ENCODE results near the gene TMPRSS2.

Gene TMPRSS2

DNA sequence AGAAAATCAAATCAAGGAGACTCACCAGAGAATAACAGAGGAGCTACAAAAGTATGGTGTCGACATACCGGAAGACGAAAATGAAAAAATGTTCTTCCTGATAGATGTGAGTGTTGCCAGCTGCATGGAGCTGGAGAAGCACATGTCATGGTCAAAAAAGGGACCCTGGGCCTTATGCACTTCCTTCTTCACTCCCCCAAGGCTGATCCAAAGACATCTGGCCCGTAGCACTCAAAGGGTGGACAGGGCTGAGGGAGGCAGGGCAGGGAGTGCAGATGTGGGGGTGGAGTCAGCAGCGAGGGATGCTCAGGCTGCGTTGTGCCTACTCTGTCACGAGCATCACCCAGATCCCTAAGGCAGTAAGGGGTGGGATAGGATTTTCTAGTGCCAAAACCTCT is 62.5 kb downstream of the TMPRSS2 start:
- no peak for DNase-seq (ENCODE audit: low read depth, low spot score)
- ChIA-PET POLR2A (no interaction called here), CTCF (interaction anchor here (1.0 kb wide), 1 partner anchor 162 kb away, joined by 5 read pairs; no protein-coding TSS in a partner anchor)
- TF ChIP-seq, protein P1, sequence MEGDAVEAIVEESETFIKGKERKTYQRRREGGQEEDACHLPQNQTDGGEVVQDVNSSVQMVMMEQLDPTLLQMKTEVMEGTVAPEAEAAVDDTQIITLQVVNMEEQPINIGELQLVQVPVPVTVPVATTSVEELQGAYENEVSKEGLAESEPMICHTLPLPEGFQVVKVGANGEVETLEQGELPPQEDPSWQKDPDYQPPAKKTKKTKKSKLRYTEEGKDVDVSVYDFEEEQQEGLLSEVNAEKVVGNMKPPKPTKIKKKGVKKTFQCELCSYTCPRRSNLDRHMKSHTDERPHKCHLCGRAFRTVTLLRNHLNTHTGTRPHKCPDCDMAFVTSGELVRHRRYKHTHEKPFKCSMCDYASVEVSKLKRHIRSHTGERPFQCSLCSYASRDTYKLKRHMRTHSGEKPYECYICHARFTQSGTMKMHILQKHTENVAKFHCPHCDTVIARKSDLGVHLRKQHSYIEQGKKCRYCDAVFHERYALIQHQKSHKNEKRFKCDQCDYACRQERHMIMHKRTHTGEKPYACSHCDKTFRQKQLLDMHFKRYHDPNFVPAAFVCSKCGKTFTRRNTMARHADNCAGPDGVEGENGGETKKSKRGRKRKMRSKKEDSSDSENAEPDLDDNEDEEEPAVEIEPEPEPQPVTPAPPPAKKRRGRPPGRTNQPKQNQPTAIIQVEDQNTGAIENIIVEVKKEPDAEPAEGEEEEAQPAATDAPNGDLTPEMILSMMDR (IDR thresholded peaks at IDR 0.05; ENCODE audit: insufficient read depth, low read length, missing control alignments) = no peak
- H3K4me3 ChIP-seq (ENCODE audit: low read depth, low read length) = no peak overlapping the region

DNA sequence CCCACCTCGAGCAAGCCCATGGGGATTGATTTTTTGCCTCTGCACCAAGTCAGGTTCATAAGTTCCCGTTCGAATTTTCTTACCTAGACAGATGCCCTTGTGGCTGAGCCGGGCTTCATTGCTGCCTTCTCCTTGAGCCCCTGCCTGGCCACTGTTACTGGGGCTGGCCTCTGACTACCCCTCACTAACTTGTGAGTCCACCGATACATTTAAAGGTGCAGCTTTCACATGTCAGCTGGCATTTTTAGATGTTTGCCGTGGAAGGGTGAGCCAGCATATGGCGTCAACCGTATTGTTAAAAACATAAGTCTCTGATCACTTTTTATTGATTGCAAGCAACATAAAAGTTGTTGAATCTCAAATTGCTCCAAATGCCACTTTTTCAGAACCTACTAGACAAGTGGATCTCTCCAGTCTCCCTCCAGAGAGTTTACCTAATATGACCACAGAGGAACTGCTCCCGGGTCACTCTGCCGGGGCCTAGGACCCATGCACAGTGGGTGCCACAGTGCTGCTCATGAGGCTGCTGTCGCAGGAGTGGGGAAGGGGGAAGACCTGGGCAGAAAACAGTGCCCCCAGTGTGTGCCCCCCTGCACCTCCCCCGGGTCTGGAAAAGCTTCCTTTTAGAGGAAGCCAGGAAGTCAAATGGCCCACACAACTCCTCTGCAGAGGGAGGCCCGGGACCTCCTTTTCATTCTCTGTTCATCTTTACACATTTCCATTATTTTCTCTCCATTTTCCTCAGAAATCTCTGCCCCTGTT is 63.1 kb downstream of the TMPRSS2 start:
- H3K4me3 ChIP-seq (ENCODE audit: low read depth, low read length) = no peak overlapping the region
- CTCF ChIA-PET = interaction anchor here (1.0 to 1.3 kb wide), 2 partner anchors 15 to 161 kb away, joined by 5 read pairs; no protein-coding TSS in a partner anchor
- POLR2A ChIA-PET = interaction anchor here (0.6 kb wide), 1 partner anchor 822 kb away, joined by 4 read pairs; no protein-coding TSS in a partner anchor
- TF ChIP-seq, protein P1 (IDR thresholded peaks at IDR 0.05; ENCODE audit: insufficient read depth, low read length, missing control alignments) = no peak
- no peak for DNase-seq (ENCODE audit: low read depth, low spot score)

DNA sequence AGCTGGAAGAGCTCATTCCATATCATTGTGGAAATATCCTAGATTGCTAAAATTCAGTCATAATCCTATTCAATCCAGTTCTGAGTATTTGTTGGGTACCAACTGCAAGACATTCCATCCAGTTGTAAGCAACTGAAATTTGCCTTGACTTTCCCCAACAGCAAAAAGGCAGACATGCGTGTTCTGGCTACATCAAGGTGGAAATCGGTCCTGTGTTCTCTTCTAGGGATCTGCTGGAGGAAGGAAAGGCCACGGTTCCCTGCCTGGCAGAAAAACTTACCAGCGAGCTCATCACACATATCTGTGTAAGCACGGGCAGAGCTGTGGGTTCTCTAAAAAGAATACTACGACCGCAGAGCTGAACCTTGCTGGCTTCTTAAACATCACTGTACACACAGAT is 64.4 kb downstream of the TMPRSS2 start:
- POLR2A ChIA-PET = no interaction called here
- TF ChIP-seq, protein P1 (IDR thresholded peaks at IDR 0.05; ENCODE audit: insufficient read depth, low read length, missing control alignments) = no peak
- no peak for DNase-seq (ENCODE audit: low read depth, low spot score)
- H3K4me3 ChIP-seq (ENCODE audit: low read depth, low read length) = no peak overlapping the region
- CTCF ChIA-PET = interaction anchor here (1.3 kb wide), 1 partner anchor 17 kb away, joined by 5 read pairs; no protein-coding TSS in a partner anchor

DNA sequence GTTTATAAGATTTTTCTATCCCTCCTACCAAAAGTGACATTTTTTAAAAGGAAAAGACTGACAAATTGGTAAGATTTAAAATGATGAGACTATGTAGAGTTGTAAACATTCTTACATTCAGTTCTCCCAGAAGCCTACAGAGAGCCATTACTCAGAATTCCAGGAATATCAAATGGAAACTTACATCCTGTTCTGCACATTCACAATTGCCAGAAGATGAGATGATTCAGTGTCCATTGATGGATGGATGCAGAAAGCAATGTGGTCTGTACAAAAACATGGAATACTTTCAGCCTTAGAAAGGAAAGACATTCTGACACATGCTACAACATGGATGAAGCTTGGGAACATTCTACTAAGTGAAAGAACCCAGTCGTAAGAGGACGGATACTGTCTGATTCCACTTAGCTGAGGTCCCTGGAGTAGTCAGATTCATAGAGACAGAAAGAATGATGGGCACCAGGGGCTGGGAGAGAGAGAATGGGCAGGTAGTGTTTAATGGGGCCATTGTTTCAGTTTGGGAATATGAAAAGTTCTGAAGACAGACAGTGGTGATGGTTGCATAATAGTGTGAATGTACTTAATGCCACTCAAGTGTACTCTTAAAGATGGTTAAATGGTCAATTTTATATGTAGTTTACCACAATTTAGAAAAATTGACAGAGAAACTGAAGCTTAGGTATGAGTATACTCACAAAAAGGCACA is 65.3 kb downstream of the TMPRSS2 start:
- no peak for DNase-seq (ENCODE audit: low read depth, low spot score)
- TF ChIP-seq, protein P1 (IDR thresholded peaks at IDR 0.05; ENCODE audit: insufficient read depth, low read length, missing control alignments) = no peak
- POLR2A ChIA-PET = no interaction called here
- CTCF ChIA-PET = no interaction called here
- no peak overlapping the region for H3K4me3 ChIP-seq (ENCODE audit: low read depth, low read length)

DNA sequence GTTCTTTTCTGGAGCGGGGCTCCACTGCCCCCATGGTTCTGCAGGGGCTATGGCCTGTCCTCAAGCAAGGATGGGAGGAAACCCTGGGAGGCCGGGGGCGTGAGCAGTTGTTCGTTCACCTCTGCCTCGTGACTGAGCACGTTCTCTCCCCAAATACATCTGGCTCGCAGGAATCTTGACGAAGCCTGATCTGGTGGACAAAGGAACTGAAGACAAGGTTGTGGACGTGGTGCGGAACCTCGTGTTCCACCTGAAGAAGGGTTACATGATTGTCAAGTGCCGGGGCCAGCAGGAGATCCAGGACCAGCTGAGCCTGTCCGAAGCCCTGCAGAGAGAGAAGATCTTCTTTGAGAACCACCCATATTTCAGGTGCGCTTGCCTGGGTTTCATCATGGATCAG is 66.4 kb downstream of the TMPRSS2 start:
- ChIA-PET POLR2A (no interaction called here), CTCF (no interaction called here)
- H3K4me3 ChIP-seq (ENCODE audit: low read depth, low read length) = no peak overlapping the region
- no peak for DNase-seq (ENCODE audit: low read depth, low spot score)
- TF ChIP-seq, protein P1 (IDR thresholded peaks at IDR 0.05; ENCODE audit: insufficient read depth, low read length, missing control alignments) = no peak

DNA sequence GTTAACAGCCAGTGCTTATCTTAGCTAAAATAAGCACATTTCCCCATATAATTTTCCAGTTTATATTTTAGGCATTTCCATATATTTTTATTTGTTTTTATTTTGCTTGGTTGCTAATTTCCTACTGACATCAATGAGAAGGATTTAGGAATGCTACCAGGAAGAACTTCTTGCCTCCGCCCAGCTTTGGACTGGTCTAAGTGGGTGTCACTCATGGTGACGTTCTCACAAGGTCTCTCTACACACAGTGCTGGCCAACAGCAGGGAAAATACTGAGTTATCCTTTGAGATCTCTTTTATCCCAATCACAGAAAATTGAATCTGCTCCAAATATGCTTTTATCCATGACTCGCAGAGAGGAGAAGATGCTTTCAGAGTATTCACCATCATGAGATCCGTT is 68.7 kb downstream of the TMPRSS2 start:
- DNase-seq (ENCODE audit: low read depth, low spot score) = no peak
- TF ChIP-seq, protein P1 (IDR thresholded peaks at IDR 0.05; ENCODE audit: insufficient read depth, low read length, missing control alignments) = no peak
- CTCF ChIA-PET = interaction anchor here (0.9 to 1.6 kb wide), 3 partner anchors 21 to 378 kb away, joined by 3 to 6 read pairs (median 3); no protein-coding TSS in a partner anchor
- no peak overlapping the region for H3K4me3 ChIP-seq (ENCODE audit: low read depth, low read length)
- POLR2A ChIA-PET = no interaction called here

Data from AG04449 (cell line).